Calu3 (cell line): ENCODE measurements around the gene SLC2A10. TPM values are rescaled to one million over a fixed set of nuclear protein-coding genes. Genes with fewer than 3 reads are reported as not detected.

Experiments used
- BruUV-seq: library from RNA; stranded (reverse); fragments of 400-500 nt; replicated peaks from 2 replicates; lab custom pipeline; 2021; lab: Mats Ljungman, UMichigan
- CTCF ChIA-PET: fragments of 300-600 bp; sonication (Branson Sonifier 250); formaldehyde crosslinking; loops from one replicate; lab custom pipeline; 2022; ENCODE audit warnings: antibody characterized with exemption; lab: Charles Lee
- DNase-seq: peaks from one replicate; pipeline ENCODE4 v3.0.0; 2022
- H3K27ac Mint-ChIP-seq: one replicate; pipeline ENCODE4 v1.8.0; 2022; ENCODE audit warnings: mixed read lengths; ENCODE audit not compliant: unreplicated experiment
- H3K27me3 Mint-ChIP-seq: one replicate; pipeline ENCODE4 v1.8.0; 2022; ENCODE audit warnings: mixed read lengths; ENCODE audit not compliant: unreplicated experiment
- H3K36me3 Mint-ChIP-seq: one replicate; pipeline ENCODE4 v1.8.0; 2022; ENCODE audit warnings: mild to moderate bottlenecking, moderate library complexity, mixed read lengths; ENCODE audit not compliant: insufficient read depth, unreplicated experiment
- H3K4me1 Mint-ChIP-seq: one replicate; pipeline ENCODE4 v1.8.0; 2022; ENCODE audit warnings: mild to moderate bottlenecking, low read depth, mixed read lengths; ENCODE audit not compliant: unreplicated experiment
- H3K4me3 Mint-ChIP-seq: one replicate; pipeline ENCODE4 v1.8.0; 2022; ENCODE audit warnings: mild to moderate bottlenecking, low read depth, moderate library complexity, mixed read lengths; ENCODE audit not compliant: unreplicated experiment
- H3K9me3 Mint-ChIP-seq: one replicate; pipeline ENCODE4 v1.8.0; 2022; ENCODE audit warnings: low read depth, mixed read lengths; ENCODE audit not compliant: unreplicated experiment
- CTCF ChIP-seq: fragments of 200-600 bp; IDR thresholded peaks from one replicate; pipeline ENCODE4 v1.8.0; 2022; ENCODE audit warnings: antibody characterized with exemption; ENCODE audit not compliant: unreplicated experiment
- intact Hi-C: fragments of 100-400 bp; cut with micrococcal nuclease; formaldehyde crosslinking; loops from one replicate; pipeline ENCODE4 v1.10.0; 2022; ENCODE audit not compliant: unreplicated experiment
- total RNA-seq: library from RNA; stranded (reverse); gene quantifications from 2 replicates; pipeline ENCODE4 v1.2.3, GENCODE V29; 2022

Gene SLC2A10
- total RNA-seq, 1 experiment from 2014 or later: 24.9 TPM

GRCh38 chr20:46770330-46771194, 61.1 kb downstream of the SLC2A10 start:
- Mint-ChIP-seq H3K27me3 (peaks cover 69% of the 10 kb centered on the region), H3K36me3 (no peaks in the 10 kb centered on the region), H3K9me3 (peaks cover 1% of the 10 kb centered on the region), H3K27ac (no peak overlapping the region), H3K4me1 (peaks cover 19% of the 10 kb centered on the region), H3K4me3 (no peak overlapping the region)
- intact Hi-C loops: no loop called here
- CTCF ChIA-PET: interaction anchor here (1.0 kb wide), 1 partner anchor 408 kb away, joined by 3 read pairs; no protein-coding TSS in a partner anchor
- no TSS peak for BruUV-seq
- TF ChIP-seq CTCF: no peak
- no peak for DNase-seq

GRCh38 chr20:46771195-46771588, 61.7 kb downstream of the SLC2A10 start:
- no peak for DNase-seq
- BruUV-seq: no TSS peak
- H3K4me3 Mint-ChIP-seq: no peak overlapping the region
- H3K36me3 Mint-ChIP-seq: no peaks in the 10 kb centered on the region
- intact Hi-C loops: no loop called here
- H3K27ac Mint-ChIP-seq: no peak overlapping the region
- CTCF ChIA-PET: interaction anchor here (1.0 kb wide), 1 partner anchor 407 kb away, joined by 3 read pairs; no protein-coding TSS in a partner anchor
- peaks cover 3% of the 10 kb centered on the region for H3K9me3 Mint-ChIP-seq
- peaks cover 19% of the 10 kb centered on the region for H3K4me1 Mint-ChIP-seq
- TF ChIP-seq CTCF: no peak
- peaks cover 71% of the 10 kb centered on the region for H3K27me3 Mint-ChIP-seq

GRCh38 chr20:46772901-46773300, 63.5 kb downstream of the SLC2A10 start:
- Mint-ChIP-seq H3K4me1 (peaks cover 19% of the 10 kb centered on the region), H3K27me3 (peaks cover 75% of the 10 kb centered on the region), H3K9me3 (peaks cover 3% of the 10 kb centered on the region), H3K4me3 (no peak overlapping the region), H3K27ac (no peak overlapping the region), H3K36me3 (no peaks in the 10 kb centered on the region)
- CTCF ChIA-PET: interaction anchor here (0.6 kb wide), 1 partner anchor 491 kb away, joined by 4 read pairs; no protein-coding TSS in a partner anchor
- BruUV-seq: no TSS peak
- DNase-seq: no peak
- intact Hi-C loops: no loop called here
- TF ChIP-seq CTCF: no peak

- CTCF ChIA-PET: no interaction called here
- intact Hi-C loops: no loop called here
- no peak for TF ChIP-seq CTCF
- peaks cover 3% of the 10 kb centered on the region for H3K9me3 Mint-ChIP-seq
- H3K27ac Mint-ChIP-seq: no peak overlapping the region
- H3K4me1 Mint-ChIP-seq: peaks cover 19% of the 10 kb centered on the region
- H3K36me3 Mint-ChIP-seq: no peaks in the 10 kb centered on the region
- DNase-seq: no peak
- H3K27me3 Mint-ChIP-seq: peaks cover 69% of the 10 kb centered on the region
- no TSS peak for BruUV-seq
- H3K4me3 Mint-ChIP-seq: no peak overlapping the region
These were observed 64.2 kb downstream of the SLC2A10 start for GRCh38 chr20:46773680-46774079.
